ENCODE data around the gene JAG1.

GRCh38 chr20:10634211-10634610, 39.6 kb downstream of the JAG1 start:
- TF ChIP-seq, protein P1, sequence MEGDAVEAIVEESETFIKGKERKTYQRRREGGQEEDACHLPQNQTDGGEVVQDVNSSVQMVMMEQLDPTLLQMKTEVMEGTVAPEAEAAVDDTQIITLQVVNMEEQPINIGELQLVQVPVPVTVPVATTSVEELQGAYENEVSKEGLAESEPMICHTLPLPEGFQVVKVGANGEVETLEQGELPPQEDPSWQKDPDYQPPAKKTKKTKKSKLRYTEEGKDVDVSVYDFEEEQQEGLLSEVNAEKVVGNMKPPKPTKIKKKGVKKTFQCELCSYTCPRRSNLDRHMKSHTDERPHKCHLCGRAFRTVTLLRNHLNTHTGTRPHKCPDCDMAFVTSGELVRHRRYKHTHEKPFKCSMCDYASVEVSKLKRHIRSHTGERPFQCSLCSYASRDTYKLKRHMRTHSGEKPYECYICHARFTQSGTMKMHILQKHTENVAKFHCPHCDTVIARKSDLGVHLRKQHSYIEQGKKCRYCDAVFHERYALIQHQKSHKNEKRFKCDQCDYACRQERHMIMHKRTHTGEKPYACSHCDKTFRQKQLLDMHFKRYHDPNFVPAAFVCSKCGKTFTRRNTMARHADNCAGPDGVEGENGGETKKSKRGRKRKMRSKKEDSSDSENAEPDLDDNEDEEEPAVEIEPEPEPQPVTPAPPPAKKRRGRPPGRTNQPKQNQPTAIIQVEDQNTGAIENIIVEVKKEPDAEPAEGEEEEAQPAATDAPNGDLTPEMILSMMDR (IDR thresholded peaks at IDR 0.05), result no peak
- no peak for TF ChIP-seq POLR2A (IDR thresholded peaks at IDR 0.05)
